Jurkat, Clone E6-1 (cell line): ENCODE results near the gene HAPLN3.

Source experiments
- DNase-seq: peaks from one replicate; pipeline ENCODE4 v3.0.0-alpha.2; 2011; ENCODE audit warnings: low read depth, low spot score
- H3K4me3 ChIP-seq: 2 replicates; pipeline ENCODE4 v1.5.1; 2011; ENCODE audit warnings: mild to moderate bottlenecking, low read length, control low read depth, moderate library complexity

The HAPLN3 gene

GRCh38 chr15:88899251-88899650 is 3.9 kb upstream of the HAPLN3 start:
- no peak for DNase-seq
- no peak overlapping the region for H3K4me3 ChIP-seq

GRCh38 chr15:88898736-88899135 is 3.4 kb upstream of the HAPLN3 start:
- no peak overlapping the region for H3K4me3 ChIP-seq
- DNase-seq = no peak

DNA sequence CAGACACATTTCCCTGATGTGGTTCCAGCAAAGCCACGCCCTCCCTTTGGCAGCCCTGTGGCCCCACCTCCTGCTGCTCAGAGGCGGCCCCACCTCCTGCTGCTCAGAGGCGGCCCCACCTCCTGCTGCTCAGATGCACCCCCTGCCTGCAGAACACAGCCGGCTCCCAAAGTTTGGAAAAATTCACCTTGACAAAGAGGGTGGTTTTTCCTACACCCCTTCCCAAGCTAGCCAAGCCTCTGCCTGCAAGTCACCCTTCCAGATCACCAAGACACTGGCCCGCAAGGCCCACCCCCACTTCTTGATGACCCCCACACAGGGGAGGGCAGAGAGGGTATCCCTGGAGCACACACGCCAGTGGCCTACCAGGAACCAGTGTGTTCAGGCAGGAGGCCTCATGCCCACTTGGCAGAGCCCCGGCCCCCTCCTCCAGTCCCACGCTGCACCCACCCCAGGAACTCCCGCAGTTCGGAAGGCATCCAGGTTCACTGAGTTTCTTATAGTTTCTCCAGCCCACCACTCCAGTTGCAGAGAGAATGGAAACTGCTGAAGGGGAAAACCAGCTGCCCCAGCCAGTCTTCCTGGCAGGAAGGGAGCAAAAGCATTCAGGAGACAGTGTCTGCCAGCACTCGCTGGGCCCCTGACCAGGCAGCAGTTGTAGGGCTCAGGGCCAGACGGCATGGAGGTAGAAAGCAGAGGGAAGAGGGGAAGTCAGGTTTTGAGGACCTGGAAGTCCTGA is 2.3 kb upstream of the HAPLN3 start:
- peak; percentile 83 for DNase-seq
- no peak overlapping the region for H3K4me3 ChIP-seq

GRCh38 chr15:88897142-88897455 is 1.8 kb upstream of the HAPLN3 start:
- no peak overlapping the region for H3K4me3 ChIP-seq
- DNase-seq = no peak

DNA sequence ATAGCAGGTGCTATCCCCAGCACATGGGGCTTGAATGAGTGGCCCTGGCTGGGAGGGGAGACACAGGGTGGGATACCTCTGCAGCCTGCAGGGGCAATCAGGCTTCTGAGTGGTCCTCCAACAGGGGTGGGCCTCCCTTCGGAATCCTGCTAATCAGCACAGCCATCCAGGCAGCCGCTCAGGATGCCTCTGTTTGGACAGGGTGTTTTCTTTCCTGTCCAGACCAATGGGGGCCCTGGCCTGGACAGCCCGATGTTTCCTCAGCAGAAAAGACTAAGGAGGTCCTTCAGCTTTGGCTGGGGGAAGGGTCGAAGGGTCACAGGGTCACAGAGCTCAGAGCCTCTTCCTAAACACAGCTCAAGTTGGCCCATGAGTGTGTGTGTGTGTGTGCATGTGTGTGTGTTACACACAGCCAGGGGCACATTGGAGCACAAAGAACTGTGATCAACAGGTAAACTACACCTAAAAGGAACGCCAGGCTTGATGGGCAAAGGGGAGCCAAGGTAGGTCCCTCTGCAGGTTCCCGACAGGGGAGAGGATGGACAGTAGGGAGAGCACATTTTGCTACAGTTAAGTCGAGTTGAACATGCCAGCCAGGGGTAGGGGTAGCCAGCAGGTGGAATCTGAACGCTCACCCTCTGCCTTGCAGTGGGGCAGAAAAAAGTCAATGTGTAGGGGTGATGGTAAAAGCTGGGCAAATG is 1.1 kb upstream of the HAPLN3 start:
- no peak overlapping the region for H3K4me3 ChIP-seq
- no peak for DNase-seq

GRCh38 chr15:88894348-88894818 is 961 bp downstream of the HAPLN3 start:
- H3K4me3 ChIP-seq = no peak overlapping the region
- DNase-seq = peak; percentile 55

DNA sequence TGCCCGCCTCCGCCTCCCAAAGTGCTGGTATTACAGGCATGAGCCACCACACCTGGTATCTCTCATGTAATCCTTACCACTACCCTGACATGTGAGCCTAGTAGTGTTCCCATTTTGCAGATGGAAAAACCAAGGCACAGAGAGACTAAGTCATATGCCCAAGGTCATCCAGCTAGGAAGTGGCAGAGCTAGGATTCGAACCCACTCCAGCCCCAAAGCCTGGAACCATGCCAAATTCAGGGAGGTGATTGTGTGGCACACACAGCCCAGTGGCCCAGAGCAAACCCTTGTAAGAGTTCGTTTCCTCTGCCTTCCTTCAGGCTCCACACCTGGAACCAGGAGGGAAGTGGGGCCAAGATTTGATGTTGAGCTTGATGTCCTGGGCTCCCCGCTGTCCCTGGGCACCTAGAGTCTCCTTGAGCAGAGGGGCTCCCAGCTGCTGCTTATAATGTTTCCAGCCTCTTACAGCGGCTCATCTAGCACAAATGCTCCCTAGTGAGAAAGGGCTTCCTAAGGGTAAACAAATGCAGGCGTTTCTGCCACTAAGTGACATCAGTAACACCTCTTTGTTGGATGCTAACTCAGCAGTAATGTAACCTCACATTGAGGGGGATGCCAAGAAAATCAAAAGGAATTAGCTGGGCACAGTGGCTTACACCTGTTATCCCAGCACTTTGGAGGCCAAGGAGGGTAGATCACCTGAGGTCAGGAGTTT is 3.6 kb downstream of the HAPLN3 start:
- no peak for DNase-seq
- H3K4me3 ChIP-seq = no peak overlapping the region

DNA sequence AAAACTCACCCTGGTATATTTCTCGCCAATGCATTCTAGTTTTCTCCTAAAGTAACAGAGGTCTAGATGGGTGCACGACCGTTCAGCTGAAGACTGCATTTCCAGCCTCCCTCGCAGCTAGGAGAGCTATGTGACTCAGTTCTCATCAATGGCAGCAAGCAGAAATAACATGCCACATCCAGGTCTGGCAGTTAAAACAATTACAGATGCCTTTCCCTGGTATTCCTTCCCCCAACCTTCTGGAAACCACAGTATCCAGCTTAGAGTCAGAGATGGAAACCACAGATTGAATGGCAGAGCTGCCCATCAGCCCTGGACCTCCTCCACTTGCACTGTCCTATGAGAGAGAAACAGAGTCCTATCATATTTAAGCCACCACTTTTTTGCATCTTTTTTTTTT is 4.8 kb downstream of the HAPLN3 start:
- no peak overlapping the region for H3K4me3 ChIP-seq
- no peak for DNase-seq

DNA sequence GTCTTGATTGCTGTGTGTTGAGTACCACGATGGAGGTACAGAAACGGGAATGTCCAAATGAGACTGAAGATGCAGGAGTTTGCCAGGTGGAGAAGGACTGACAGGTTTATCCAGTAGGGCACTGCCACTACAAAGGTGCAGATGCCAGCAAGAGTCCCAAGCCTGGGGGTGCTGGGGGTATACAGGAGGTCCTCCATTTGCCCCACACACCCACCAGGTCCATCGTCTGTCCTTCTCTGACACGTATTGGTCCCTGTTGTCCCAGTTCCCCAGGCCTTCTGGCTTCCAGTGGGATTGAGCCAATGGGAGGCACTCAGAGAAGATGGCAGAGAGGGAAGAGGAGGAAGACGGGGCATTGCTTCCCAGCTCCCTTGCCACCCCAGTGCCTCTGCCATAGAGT is 6.6 kb downstream of the HAPLN3 start:
- no peak for DNase-seq

DNA sequence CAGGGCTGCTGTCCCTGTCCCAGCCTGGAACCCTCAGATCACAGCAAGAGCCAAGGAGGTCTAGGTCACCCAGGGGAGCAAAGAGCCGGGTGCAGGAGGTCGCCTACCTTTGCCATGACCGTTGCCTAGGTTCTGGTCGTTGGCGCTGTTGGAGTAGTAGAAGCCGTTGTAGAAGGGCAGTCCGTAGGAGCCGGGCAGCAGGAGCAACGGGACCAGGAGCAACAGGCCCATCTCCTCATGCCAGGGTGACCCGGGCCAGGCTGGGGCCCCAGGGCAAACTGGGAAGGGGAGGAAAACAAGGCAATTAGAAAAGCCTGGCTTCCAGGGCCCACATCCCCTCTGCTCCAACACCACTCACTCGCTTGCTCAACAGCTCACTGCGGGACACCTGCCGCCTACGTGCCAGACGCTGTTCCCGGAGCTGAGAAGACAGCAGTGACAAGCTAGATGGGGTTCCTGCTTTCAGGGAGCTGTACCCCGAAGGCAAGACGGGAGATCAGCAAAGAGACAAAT is 8.2 kb downstream of the HAPLN3 start:
- H3K4me3 ChIP-seq = no peak overlapping the region
- no peak for DNase-seq

More for the DNA sequence above, 6.6 kb downstream of the HAPLN3 start:
- H3K4me3 ChIP-seq = no peak overlapping the region

GRCh38 chr15:88882785-88883184 is 12.6 kb downstream of the HAPLN3 start:
- no peak for DNase-seq
- H3K4me3 ChIP-seq = no peak overlapping the region

- no peak for DNase-seq
- no peak overlapping the region for H3K4me3 ChIP-seq
Measured at GRCh38 chr15:88881775-88882174, 13.6 kb downstream of the HAPLN3 start.

- no peak overlapping the region for H3K4me3 ChIP-seq
- DNase-seq = no peak
Measured at GRCh38 chr15:88880944-88881740, 14.2 kb downstream of the HAPLN3 start.

- no peak overlapping the region for H3K4me3 ChIP-seq
- DNase-seq = no peak
Measured at GRCh38 chr15:88878720-88879184, 16.6 kb downstream of the HAPLN3 start.

GRCh38 chr15:88877906-88878305 is 17.4 kb downstream of the HAPLN3 start:
- H3K4me3 ChIP-seq = no peak overlapping the region
- DNase-seq = no peak

DNA sequence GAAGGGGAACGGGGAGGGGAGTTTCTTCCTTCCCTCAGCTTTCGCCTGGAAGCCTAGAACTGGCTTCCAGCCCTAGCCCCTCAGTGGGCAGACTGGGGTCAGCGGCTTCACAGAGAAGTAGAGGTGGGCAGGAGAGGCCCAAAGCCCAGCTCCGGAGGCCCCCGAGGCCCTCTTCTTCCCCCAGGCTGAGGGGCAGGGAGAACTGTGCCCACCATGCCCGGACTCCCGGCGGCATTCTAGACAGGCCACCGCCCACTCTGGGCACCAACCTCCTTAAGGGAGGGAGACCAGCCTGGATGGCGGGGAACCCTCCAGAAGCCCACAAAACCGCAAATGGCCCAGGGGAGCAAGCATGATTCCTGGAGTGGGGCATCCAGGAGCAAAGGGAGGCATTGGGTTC is 17.9 kb downstream of the HAPLN3 start:
- H3K4me3 ChIP-seq = no peak overlapping the region
- DNase-seq = no peak

DNA sequence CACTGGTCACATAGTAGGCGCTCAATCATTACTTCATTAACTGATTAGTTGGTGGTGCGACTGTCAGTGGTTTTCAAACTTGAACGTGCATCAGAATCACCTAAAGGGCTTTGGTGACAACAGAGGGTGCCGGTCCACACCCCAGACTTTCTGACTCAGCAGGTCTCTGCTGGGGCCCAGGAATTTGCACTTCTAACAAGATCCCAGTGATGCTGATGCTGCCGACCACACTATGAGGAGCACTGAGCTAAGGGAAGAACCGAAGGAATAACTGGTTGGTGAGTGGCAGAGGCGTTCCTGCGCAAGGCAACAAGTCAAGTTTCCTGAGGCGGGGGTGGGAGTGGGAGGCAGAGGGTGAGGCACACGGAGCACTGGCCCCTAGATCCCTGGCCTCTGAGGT is 18.8 kb downstream of the HAPLN3 start:
- H3K4me3 ChIP-seq = no peak overlapping the region
- DNase-seq = no peak

GRCh38 chr15:88874684-88875083 is 20.7 kb downstream of the HAPLN3 start:
- DNase-seq = no peak
- H3K4me3 ChIP-seq = no peak overlapping the region

- DNase-seq = no peak
- no peak overlapping the region for H3K4me3 ChIP-seq
Measured at GRCh38 chr15:88874275-88874674, 21.1 kb downstream of the HAPLN3 start.
